Keratinocyte (primary cell): Measurements from ENCODE around the gene BTK. TPM values are rescaled to one million over a fixed set of nuclear protein-coding genes. Genes with fewer than 3 reads are reported as not detected.
A peak's percentile ranks its signal among the peaks of the same experiment; 100 is the strongest.

Source experiments
- DNase-seq: peaks from one replicate; pipeline ENCODE4 v3.0.0-alpha.2; 2011; ENCODE audit warnings: low read depth, missing footprints, low spot score
- FAIRE-seq: peaks from 2 replicates; lab custom pipeline; 2011; peaks lifted over from hg19 to GRCh38; lab: Jason Lieb, UNC
- H2AFZ ChIP-seq: 2 replicates; pipeline ENCODE4 v1.6.0; 2012; ENCODE audit warnings: low read length, control low read depth, inconsistent platforms; ENCODE audit not compliant: control insufficient read depth
- H3K27ac ChIP-seq: 2 replicates; pipeline ENCODE4 v1.5.1; 2011; ENCODE audit warnings: low read length; ENCODE audit not compliant: control insufficient read depth, insufficient read depth
- H3K27me3 ChIP-seq: 3 replicates; pipeline ENCODE4 v1.6.0; 2011; ENCODE audit warnings: low read length; ENCODE audit not compliant: control insufficient read depth, insufficient read depth; ENCODE audit errors: extremely low read depth
- H3K36me3 ChIP-seq, 2 experiments: 2 replicates in 1 of 2; 3 replicates in 1 of 2; pipeline ENCODE4 v1.5.1; 2011; ENCODE audit warnings: low read length in 2 of 2, mild to moderate bottlenecking in 1 of 2; ENCODE audit not compliant: control insufficient read depth in 2 of 2, insufficient read depth in 2 of 2; ENCODE audit errors: extremely low read depth in 1 of 2
- H3K4me1 ChIP-seq: 3 replicates; pipeline ENCODE4 v1.5.1; 2011; ENCODE audit warnings: low read length; ENCODE audit not compliant: control insufficient read depth, insufficient read depth; ENCODE audit errors: extremely low read depth
- H3K4me2 ChIP-seq: 3 replicates; pipeline ENCODE4 v1.6.0; 2011; ENCODE audit warnings: low read depth, low read length; ENCODE audit not compliant: control insufficient read depth, insufficient read depth; ENCODE audit errors: extremely low read depth
- H3K4me3 ChIP-seq, 3 experiments: fragments of 200-600 bp in 1 of 3; sonication (generic) in 1 of 3; 2 replicates in 2 of 3; 3 replicates in 1 of 3; pipeline ENCODE4 v1.5.1; 2011 to 2016; ENCODE audit warnings: low read length in 3 of 3, mild to moderate bottlenecking in 3 of 3, control low read depth in 2 of 3, inconsistent platforms in 1 of 3, low read depth in 1 of 3, mixed read lengths in 1 of 3, mixed run types in 1 of 3, moderate library complexity in 1 of 3; ENCODE audit not compliant: control insufficient read depth in 2 of 3, insufficient read depth in 2 of 3; ENCODE audit errors: extremely low read depth in 1 of 3
- H3K79me2 ChIP-seq: 2 replicates; pipeline ENCODE4 v1.6.0; 2012; ENCODE audit warnings: low read length; ENCODE audit not compliant: control insufficient read depth, insufficient read depth
- H3K9ac ChIP-seq: 3 replicates; pipeline ENCODE4 v1.6.0; 2011; ENCODE audit warnings: low read length; ENCODE audit not compliant: control insufficient read depth, insufficient read depth; ENCODE audit errors: extremely low read depth
- H3K9me1 ChIP-seq: 3 replicates; pipeline ENCODE4 v1.6.0; 2011; ENCODE audit warnings: low read length; ENCODE audit not compliant: control insufficient read depth, insufficient read depth; ENCODE audit errors: extremely low read depth
- H3K9me3 ChIP-seq: 2 replicates; pipeline ENCODE4 v1.5.1; 2012; ENCODE audit warnings: low read depth, low read length; ENCODE audit not compliant: control insufficient read depth
- H4K20me1 ChIP-seq: 3 replicates; pipeline ENCODE4 v1.6.0; 2011; ENCODE audit warnings: low read length; ENCODE audit not compliant: control insufficient read depth, insufficient read depth; ENCODE audit errors: extremely low read depth
- CTCF ChIP-seq, 3 experiments: IDR thresholded peaks in 1 of 3; conservative IDR thresholded peaks in 1 of 3; optimal IDR thresholded peaks in 1 of 3; 2 replicates in 2 of 3; 3 replicates in 1 of 3; pipeline versions ENCODE3 to v1.5.1; 2011; ENCODE audit warnings: low read length in 3 of 3, mild to moderate bottlenecking in 3 of 3, moderate library complexity in 2 of 3, control low read depth in 1 of 3, inconsistent platforms in 1 of 3; ENCODE audit not compliant: insufficient read depth in 2 of 3; ENCODE audit errors: extremely low read depth in 1 of 3
- EZH2 ChIP-seq: IDR thresholded peaks from one replicate; pipeline ENCODE4 v1.6.1; 2012; ENCODE audit warnings: inconsistent platforms, mild to moderate bottlenecking, low read length, moderate library complexity
- dilution Hi-C: fragments of 300-500 bp; cut with MboI; formaldehyde crosslinking; loops from one replicate; pipeline ENCODE4 v1.7.0; 2020; ENCODE audit warnings: low sequenced_read_pairs; ENCODE audit not compliant: extremely low pct_ligation_motif_present
- polyA plus RNA-seq, 5 experiments: library from polyadenylated mRNA; depleted of rRNA in 3 of 5; stranded (reverse) in 3 of 5; stranded (forward) in 1 of 5; unstranded in 1 of 5; fragments of >200 nt; gene quantifications; 1 replicate in 1 of 5; 2 replicates in 3 of 5; 3 replicates in 1 of 5; pipeline versions ENCODE4 v1.2.1 to v1.2.3, GENCODE V29; 2011 to 2012; ENCODE audit warnings: missing spikeins in 2 of 5, low read depth in 1 of 5, low replicate concordance in 1 of 5

BTK gene
- polyA plus RNA-seq, 1 donor (not counting 4 experiments of a cell fraction or from before 2014, with no cell fraction given), result 0.05 TPM

- Histone ChIP-seq H3K79me2 (peaks cover 63% of the 10 kb centered on the region), H3K9me3 (no peaks in the 10 kb centered on the region), H3K4me3 (peak overlapping the region; percentile 60 to 75 (median 71)), H4K20me1 (no peaks in the 10 kb centered on the region), H3K36me3 (no peaks in the 10 kb centered on the region), H3K9me1 (no peaks in the 10 kb centered on the region), H3K27me3 (no peaks in the 10 kb centered on the region), H3K4me1 (peaks cover 6% of the 10 kb centered on the region), H2AFZ (no peak overlapping the region), H3K4me2 (peak overlapping the region; percentile 79), H3K27ac (peak overlapping the region; percentile 96), H3K9ac (peak overlapping the region; percentile 89)
- TF ChIP-seq CTCF (optimal IDR thresholded peaks at IDR 0.05 in 1 of 3, IDR thresholded peaks at IDR 0.05 in 1 of 3, conservative IDR thresholded peaks at IDR 0.05 in 1 of 3; ENCODE audit: extremely low read depth in 1 of 3, insufficient read depth in 2 of 3, low read length in 3 of 3) (no peak), EZH2 (no peak)
- FAIRE-seq (no peak), DNase-seq (no peak)
- dilution Hi-C loops, result no loop called here
Observed at GRCh38 chrX:101408532-101408841, 22.5 kb upstream of the BTK start.

GRCh38 chrX:101407748-101408531 lies 21.9 kb upstream of the BTK start, which contains the start of the genes GLA and HNRNPH2:
Gene GLA (minus strand): TSS chrX:101407925. CDS start chrX:101407903, 22 bp downstream.
Gene HNRNPH2 (plus strand): TSS chrX:101408222. CDS start chrX:101411989, 3,767 bp downstream.
- Histone ChIP-seq H2AFZ (peak within 1 kb of the TSS; percentile 67), H3K9ac (peak within 1 kb of the TSS; percentile 89), H3K36me3 (no peaks in the 10 kb centered on the region), H3K4me3 (peak within 1 kb of the TSS; percentile 60 to 75 (median 71)), H3K27me3 (no peaks in the 10 kb centered on the region), H4K20me1 (no peaks in the 10 kb centered on the region), H3K9me1 (no peaks in the 10 kb centered on the region), H3K4me2 (peak within 1 kb of the TSS; percentile 79), H3K27ac (peak within 1 kb of the TSS; percentile 96), H3K4me1 (peaks cover 6% of the 10 kb centered on the region), H3K79me2 (peaks cover 63% of the 10 kb centered on the region), H3K9me3 (no peaks in the 10 kb centered on the region)
- dilution Hi-C loops, result no loop called here
- peak; percentile 90 for DNase-seq
- FAIRE-seq, result peak; percentile 94
- TF ChIP-seq EZH2, result no peak
- TF ChIP-seq CTCF (optimal IDR thresholded peaks at IDR 0.05 in 1 of 3, IDR thresholded peaks at IDR 0.05 in 1 of 3, conservative IDR thresholded peaks at IDR 0.05 in 1 of 3; ENCODE audit: extremely low read depth in 1 of 3, insufficient read depth in 2 of 3, low read length in 3 of 3), result no peak
